Ovary (tissue), 3 donors: ENCODE results near the gene APAF1.

Experiments used
- EP300 ChIP-seq: sonication (generic); formaldehyde crosslinking; IDR thresholded peaks from one replicate; pipeline ENCODE4 v1.6.1; 2017; ENCODE audit warnings: antibody characterized with exemption
- POLR2A ChIP-seq: fragments of 450-650 bp; IDR thresholded peaks from one replicate; pipeline ENCODE4 v1.6.1; 2017; ENCODE audit warnings: antibody characterized with exemption, mild to moderate bottlenecking, moderate library complexity
- TF ChIP-seq, protein P1 (sequence below), 3 donors: fragments of 450-650 bp in 2 of 3; fragments of 200-600 bp in 1 of 3; IDR thresholded peaks; one replicate each; pipeline versions ENCODE4 v1.5.1 to v1.8.0; 2016 to 2022; ENCODE audit warnings: antibody characterized with exemption in 3 of 3, mild to moderate bottlenecking in 1 of 3
- donor health status: DM: no; HTN: no; CAD: no.

GRCh38 chr12:98763656-98764055 lies 118.6 kb downstream of the APAF1 start:
- TF ChIP-seq, protein P1, sequence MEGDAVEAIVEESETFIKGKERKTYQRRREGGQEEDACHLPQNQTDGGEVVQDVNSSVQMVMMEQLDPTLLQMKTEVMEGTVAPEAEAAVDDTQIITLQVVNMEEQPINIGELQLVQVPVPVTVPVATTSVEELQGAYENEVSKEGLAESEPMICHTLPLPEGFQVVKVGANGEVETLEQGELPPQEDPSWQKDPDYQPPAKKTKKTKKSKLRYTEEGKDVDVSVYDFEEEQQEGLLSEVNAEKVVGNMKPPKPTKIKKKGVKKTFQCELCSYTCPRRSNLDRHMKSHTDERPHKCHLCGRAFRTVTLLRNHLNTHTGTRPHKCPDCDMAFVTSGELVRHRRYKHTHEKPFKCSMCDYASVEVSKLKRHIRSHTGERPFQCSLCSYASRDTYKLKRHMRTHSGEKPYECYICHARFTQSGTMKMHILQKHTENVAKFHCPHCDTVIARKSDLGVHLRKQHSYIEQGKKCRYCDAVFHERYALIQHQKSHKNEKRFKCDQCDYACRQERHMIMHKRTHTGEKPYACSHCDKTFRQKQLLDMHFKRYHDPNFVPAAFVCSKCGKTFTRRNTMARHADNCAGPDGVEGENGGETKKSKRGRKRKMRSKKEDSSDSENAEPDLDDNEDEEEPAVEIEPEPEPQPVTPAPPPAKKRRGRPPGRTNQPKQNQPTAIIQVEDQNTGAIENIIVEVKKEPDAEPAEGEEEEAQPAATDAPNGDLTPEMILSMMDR (IDR thresholded peaks at IDR 0.05) = no peak
- no peak for TF ChIP-seq POLR2A
- TF ChIP-seq EP300 = no peak
